Pons (tissue), 1 donor: ENCODE measurements around the gene KCNAB1.

Source experiments
- DNase-seq: peaks from one replicate; pipeline ENCODE4 v3.0.0-alpha.2; 2016; ENCODE audit warnings: low spot score

The KCNAB1 gene

GRCh38 chr3:156576651-156577348, 456.4 kb downstream of the KCNAB1 start:
- DNase-seq = peak; percentile 25

- no peak for DNase-seq
Observed at GRCh38 chr3:156577736-156578135, 457.4 kb downstream of the KCNAB1 start.

- DNase-seq = peak; percentile 66
Observed at GRCh38 chr3:156579427-156579851, 459.1 kb downstream of the KCNAB1 start.

GRCh38 chr3:156581033-156581432, 460.7 kb downstream of the KCNAB1 start:
- no peak for DNase-seq

- DNase-seq = no peak
Observed at GRCh38 chr3:156581954-156582353, 461.6 kb downstream of the KCNAB1 start.

GRCh38 chr3:156582532-156583183, 462.3 kb downstream of the KCNAB1 start:
- no peak for DNase-seq

- no peak for DNase-seq
Observed at GRCh38 chr3:156583469-156583868, 463.1 kb downstream of the KCNAB1 start.

- DNase-seq = peak; percentile 37
Observed at GRCh38 chr3:156586905-156587759, 466.8 kb downstream of the KCNAB1 start.

- DNase-seq = no peak
Observed at GRCh38 chr3:156587760-156588069, 467.3 kb downstream of the KCNAB1 start.
